Neuronal stem cell (in vitro differentiated cells): ENCODE data around the gene MFAP3. TPM values are rescaled to one million over a fixed set of nuclear protein-coding genes. Genes with fewer than 3 reads are reported as not detected.

Experiments used
- DNase-seq: peaks from one replicate; pipeline ENCODE4 v3.0.0-alpha.2; 2013; ENCODE audit warnings: low spot score
- H2AFZ ChIP-seq: one replicate; pipeline ENCODE4 v1.6.1; 2013; ENCODE audit warnings: mild to moderate bottlenecking, low read length, inconsistent platforms
- H2AK5ac ChIP-seq: 2 replicates; pipeline ENCODE4 v1.6.1; 2013; ENCODE audit warnings: low read depth, mild to moderate bottlenecking, inconsistent platforms, low read length, moderate library complexity, mixed read lengths
- H2BK120ac ChIP-seq: 2 replicates; pipeline ENCODE4 v1.6.1; 2013; ENCODE audit warnings: low read depth, mild to moderate bottlenecking, inconsistent platforms, low read length, moderate library complexity, mixed read lengths
- H2BK12ac ChIP-seq: one replicate; pipeline ENCODE4 v1.6.1; 2013; ENCODE audit warnings: low read length, inconsistent platforms
- H2BK15ac ChIP-seq: 2 replicates; pipeline ENCODE4 v1.6.1; 2013; ENCODE audit warnings: mild to moderate bottlenecking, low read length, inconsistent platforms, mixed read lengths
- H2BK5ac ChIP-seq: one replicate; pipeline ENCODE4 v1.6.1; 2013; ENCODE audit warnings: inconsistent platforms, mild to moderate bottlenecking, low read length, moderate library complexity
- H3K14ac ChIP-seq: one replicate; pipeline ENCODE4 v1.6.1; 2013; ENCODE audit warnings: low read length, inconsistent platforms
- H3K18ac ChIP-seq: 2 replicates; pipeline ENCODE4 v1.6.1; 2013; ENCODE audit warnings: low read length, inconsistent platforms
- H3K23ac ChIP-seq: 2 replicates; pipeline ENCODE4 v1.6.1; 2013; ENCODE audit warnings: low read depth, mild to moderate bottlenecking, mixed read lengths, low read length, inconsistent platforms; ENCODE audit not compliant: poor library complexity
- H3K27ac ChIP-seq: replicated peaks from 3 replicates; pipeline ENCODE4 v1.5.1; 2013; ENCODE audit warnings: low read length, inconsistent platforms
- H3K27me3 ChIP-seq, 3 experiments: 2 replicates each; pipeline ENCODE4 v1.6.1; 2013; ENCODE audit warnings: low read length in 3 of 3, mild to moderate bottlenecking in 2 of 3, inconsistent platforms in 1 of 3, low read depth in 1 of 3, mixed read lengths in 1 of 3, moderate library complexity in 1 of 3; ENCODE audit not compliant: control insufficient read depth in 3 of 3, insufficient read depth in 3 of 3
- H3K36me3 ChIP-seq, 2 donors: replicated peaks in 1 of 2; 2 replicates each; pipeline ENCODE4 v1.6.1; 2013; ENCODE audit warnings: low read length in 2 of 2; ENCODE audit not compliant: control insufficient read depth in 2 of 2, insufficient read depth in 2 of 2
- H3K4ac ChIP-seq: 2 replicates; pipeline ENCODE4 v1.6.1; 2013; ENCODE audit warnings: inconsistent platforms, mild to moderate bottlenecking, low read length, moderate library complexity
- H3K4me1 ChIP-seq, 2 donors: 1 replicate in 1 of 2; 2 replicates in 1 of 2; pipeline ENCODE4 v1.6.1; 2013; ENCODE audit warnings: low read length in 2 of 2, low read depth in 1 of 2; ENCODE audit not compliant: control insufficient read depth in 2 of 2, insufficient read depth in 1 of 2
- H3K4me2 ChIP-seq: one replicate; pipeline ENCODE4 v1.6.1; 2013; ENCODE audit warnings: mild to moderate bottlenecking, low read length, inconsistent platforms; ENCODE audit not compliant: insufficient read depth, poor library complexity, severe bottlenecking
- H3K4me3 ChIP-seq, 2 donors: 2 replicates each; pipeline ENCODE4 v1.5.1; 2013; ENCODE audit warnings: low read length in 2 of 2, mild to moderate bottlenecking in 2 of 2, inconsistent platforms in 1 of 2, moderate library complexity in 1 of 2
- H3K79me1 ChIP-seq: one replicate; pipeline ENCODE4 v1.6.1; 2013; ENCODE audit warnings: low read depth, mild to moderate bottlenecking, inconsistent platforms, low read length, moderate library complexity
- H3K9ac ChIP-seq: one replicate; pipeline ENCODE4 v1.6.1; 2013; ENCODE audit warnings: mild to moderate bottlenecking, low read depth, low read length, inconsistent platforms; ENCODE audit not compliant: poor library complexity
- H3K9me3 ChIP-seq, 2 donors: replicated peaks in 1 of 2; 2 replicates each; pipeline versions ENCODE3 to v1.6.1; 2013; ENCODE audit warnings: low read length in 2 of 2, mild to moderate bottlenecking in 2 of 2, inconsistent platforms in 1 of 2, low read depth in 1 of 2, mixed read lengths in 1 of 2, moderate library complexity in 1 of 2; ENCODE audit not compliant: control insufficient read depth in 2 of 2, insufficient read depth in 1 of 2
- H4K8ac ChIP-seq: one replicate; pipeline ENCODE4 v1.6.1; 2013; ENCODE audit warnings: low read depth, mild to moderate bottlenecking, inconsistent platforms, low read length, moderate library complexity
- H4K91ac ChIP-seq: one replicate; pipeline ENCODE4 v1.6.1; 2013; ENCODE audit warnings: low read length, low read depth, mild to moderate bottlenecking, inconsistent platforms; ENCODE audit not compliant: poor library complexity
- WGBS, 2 donors: extraction: QIAGEN DNeasy Blood & Tissue Kit; methylation state at CpG; one replicate each; pipeline ENCODE4 v1.1.7; 2013; ENCODE audit warnings: missing lambda C conversion rate in 2 of 2, mixed read lengths in 1 of 2; ENCODE audit not compliant: insufficient read length in 2 of 2, insufficient replicate concordance in 1 of 2; ENCODE audit errors: extremely low coverage in 2 of 2; 5-methylcytosine and 5-hydroxymethylcytosine counted together
- polyA plus RNA-seq, 2 experiments: library from polyadenylated mRNA; stranded (reverse); fragments of 200-250 nt; gene quantifications; one replicate each; pipeline ENCODE4 v1.2.3, GENCODE V29; 2013

Gene MFAP3
- polyA plus RNA-seq (2013, experiment 1 of 2): 19.5 TPM
- polyA plus RNA-seq (2013, experiment 2 of 2): 19.6 TPM

DNA sequence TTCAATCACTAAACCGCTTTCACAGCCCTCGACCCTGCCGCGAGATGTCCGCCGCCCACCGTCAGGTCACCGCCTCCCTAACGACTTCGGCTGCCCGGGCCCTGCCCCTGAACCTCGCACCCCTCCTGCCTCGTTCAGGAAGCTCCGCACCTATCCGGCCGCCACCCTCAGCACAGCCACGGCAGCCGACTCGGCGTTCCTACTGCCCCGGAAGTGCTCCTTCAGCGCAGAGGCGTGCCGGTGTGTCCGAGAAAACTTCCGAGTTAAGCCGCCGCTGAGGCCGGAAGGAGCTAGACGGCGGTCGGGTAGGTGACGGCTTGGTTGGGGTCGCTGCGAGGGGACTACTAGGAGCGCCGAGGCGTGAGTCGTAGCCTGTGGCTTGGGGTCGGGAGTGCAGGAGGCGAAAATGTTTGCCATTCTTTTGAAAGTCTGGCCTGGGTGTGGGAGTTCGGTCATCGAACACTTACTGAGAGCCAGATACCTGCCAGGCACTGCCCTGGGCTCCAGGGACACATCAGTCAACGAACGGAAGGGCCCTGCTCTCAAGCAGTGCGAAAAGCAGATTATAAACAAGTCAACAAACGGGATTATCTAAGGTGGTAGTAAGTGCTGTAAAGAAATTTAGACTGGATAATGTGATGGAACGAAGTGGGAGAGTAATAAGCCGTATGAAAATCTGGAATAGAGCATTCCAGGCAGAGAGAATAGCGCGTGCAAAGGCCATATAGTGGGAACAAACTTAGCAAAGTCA, at the start of gene MFAP3, which contains the start of gene FAM114A2:
Gene MFAP3, plus strand, starts transcription at position 261 of the 751 bp plus-strand sequence. CDS start 10,756 bp downstream, outside the sequence.
Gene FAM114A2, minus strand, starts transcription at position 204 of the 751 bp plus-strand sequence. CDS start 3,957 bp downstream, outside the sequence.
- Histone ChIP-seq H3K27me3 (peaks cover 0 to 3% (median 0%) of the 10 kb centered on the region in 3 experiments), H2BK5ac (no peak within 1 kb of the TSS), H2BK12ac (no peak within 1 kb of the TSS), H3K36me3 (peaks cover 0 to 18% of the 10 kb centered on the region in 2 donors), H4K8ac (no peak within 1 kb of the TSS), H3K9ac (peak within 1 kb of the TSS; percentile 82), H3K27ac (peak within 1 kb of the TSS; percentile 14), H3K14ac (no peak within 1 kb of the TSS), H2AFZ (peak within 1 kb of the TSS; percentile 94), H4K91ac (peak within 1 kb of the TSS; percentile 73), H3K9me3 (no peaks in the 10 kb centered on the region), H3K18ac (peak within 1 kb of the TSS; percentile 88), H2BK120ac (no peak within 1 kb of the TSS), H3K79me1 (peaks cover 2% of the 10 kb centered on the region), H3K4ac (no peak within 1 kb of the TSS), H2AK5ac (no peak within 1 kb of the TSS), H3K4me2 (peak within 1 kb of the TSS; percentile 75), H3K4me3 (peak within 1 kb of the TSS; percentile 85 to 88), H3K4me1 (peaks cover 0 to 4% of the 10 kb centered on the region in 2 donors), H2BK15ac (no peak within 1 kb of the TSS), H3K23ac (peak within 1 kb of the TSS; percentile 77)
- WGBS, 2 donors: no CpG with 5 or more reads among the region's 51 CpGs
- peak; percentile 72 for DNase-seq

DNA sequence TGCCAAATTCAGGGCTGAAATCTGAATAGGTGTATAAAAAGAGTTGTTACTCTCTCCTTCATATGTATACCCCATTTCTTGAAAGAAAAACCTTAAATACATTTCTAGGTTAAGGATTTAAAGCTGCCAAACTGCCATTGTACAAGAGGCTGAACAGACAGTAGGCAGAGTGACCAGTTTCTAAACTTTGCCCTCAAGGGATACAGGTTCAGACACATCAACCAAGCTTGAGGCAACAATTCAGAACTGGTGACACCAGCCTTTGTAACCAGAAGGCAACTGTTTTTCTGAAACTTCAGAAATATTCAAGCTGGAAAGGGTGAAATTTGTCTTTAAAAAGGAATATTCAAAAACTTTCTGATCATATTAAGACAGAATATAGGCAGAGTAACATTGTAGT, 47.6 kb upstream of the MFAP3 start:
- H3K27me3 ChIP-seq: no peaks in the 10 kb centered on the region
- H2BK15ac ChIP-seq: no peak overlapping the region
- H4K91ac ChIP-seq: no peak overlapping the region
- no peak overlapping the region for H3K4me2 ChIP-seq
- no peak overlapping the region for H2AFZ ChIP-seq
- H3K18ac ChIP-seq: no peak overlapping the region
- H2AK5ac ChIP-seq: no peak overlapping the region
- no peak overlapping the region for H3K14ac ChIP-seq
- no peaks in the 10 kb centered on the region for H3K79me1 ChIP-seq
- H2BK12ac ChIP-seq: no peak overlapping the region
- H3K4ac ChIP-seq: no peak overlapping the region
- no peak overlapping the region for H2BK5ac ChIP-seq
- no peaks in the 10 kb centered on the region for H3K4me1 ChIP-seq
- H3K27ac ChIP-seq: no peak overlapping the region
- H4K8ac ChIP-seq: no peak overlapping the region
- H2BK120ac ChIP-seq: no peak overlapping the region
- peaks cover 0 to 22% of the 10 kb centered on the region in 2 donors for H3K36me3 ChIP-seq
- H3K9ac ChIP-seq: no peak overlapping the region
- DNase-seq: no peak
- H3K23ac ChIP-seq: no peak overlapping the region
- H3K4me3 ChIP-seq: no peak overlapping the region
- H3K9me3 ChIP-seq: no peaks in the 10 kb centered on the region

DNA sequence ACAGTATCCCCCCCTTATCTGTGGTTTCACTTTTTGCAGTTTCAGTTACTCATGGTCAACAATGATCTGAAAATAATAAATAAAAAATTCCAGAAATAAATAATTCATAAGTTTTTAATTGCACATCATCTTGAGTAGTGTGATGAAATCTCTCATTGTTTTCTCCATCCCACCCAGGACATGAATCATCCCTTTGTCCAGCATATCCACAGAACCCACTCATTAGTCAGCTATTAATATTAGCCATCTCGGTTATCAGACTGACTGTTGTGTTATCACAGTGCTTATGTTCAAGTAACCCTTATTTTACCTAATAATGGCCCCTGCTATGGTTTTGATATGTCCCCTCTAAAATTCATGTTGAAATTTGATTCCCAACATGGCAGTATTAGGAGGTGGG, 40.8 kb upstream of the MFAP3 start:
- Histone ChIP-seq H2BK15ac (no peak overlapping the region), H3K14ac (no peak overlapping the region), H2BK120ac (no peak overlapping the region), H2BK12ac (no peak overlapping the region), H2AFZ (no peak overlapping the region), H3K4me1 (no peaks in the 10 kb centered on the region), H3K4me3 (no peak overlapping the region), H3K27ac (no peak overlapping the region), H3K9me3 (peaks cover 0 to 4% of the 10 kb centered on the region in 2 donors), H3K4ac (no peak overlapping the region), H3K79me1 (no peaks in the 10 kb centered on the region), H2AK5ac (no peak overlapping the region), H4K8ac (no peak overlapping the region), H3K36me3 (peaks cover 0 to 51% of the 10 kb centered on the region in 2 donors), H3K18ac (no peak overlapping the region), H3K27me3 (no peaks in the 10 kb centered on the region), H3K4me2 (no peak overlapping the region), H4K91ac (no peak overlapping the region), H2BK5ac (no peak overlapping the region), H3K23ac (no peak overlapping the region), H3K9ac (no peak overlapping the region)
- no peak for DNase-seq
- no CpG with 5 or more reads among the region's 1 CpG for WGBS, 2 donors

DNA sequence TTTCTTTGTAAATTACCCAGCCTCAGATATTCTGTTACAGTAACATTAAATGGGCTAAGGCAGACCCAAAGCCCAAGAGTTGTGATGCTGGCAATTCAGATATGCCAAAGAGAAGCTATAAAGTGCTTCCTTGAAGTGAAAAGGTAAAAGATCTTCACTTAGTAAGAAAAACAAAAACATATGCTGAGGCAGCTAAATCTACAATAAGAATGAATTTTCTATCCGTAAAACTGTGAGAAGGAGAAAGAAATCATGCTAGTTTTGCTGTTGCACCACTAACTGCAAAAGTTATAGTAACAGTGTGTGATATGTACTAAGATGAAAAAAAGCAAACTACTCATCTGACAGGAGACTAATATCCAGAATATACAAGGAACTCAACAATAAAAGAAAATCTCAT, 40.0 kb upstream of the MFAP3 start:
- H3K36me3 ChIP-seq: peaks cover 0 to 50% of the 10 kb centered on the region in 2 donors
- no peak overlapping the region for H2BK12ac ChIP-seq
- no peaks in the 10 kb centered on the region for H3K27me3 ChIP-seq
- WGBS, 2 donors: no CpG with 5 or more reads among the region's 1 CpG
- no peak overlapping the region for H2BK5ac ChIP-seq
- no peak overlapping the region for H3K9ac ChIP-seq
- H3K4me2 ChIP-seq: no peak overlapping the region
- no peak overlapping the region for H3K23ac ChIP-seq
- H2BK120ac ChIP-seq: no peak overlapping the region
- H3K27ac ChIP-seq: no peak overlapping the region
- no peak overlapping the region for H2BK15ac ChIP-seq
- no peak overlapping the region for H2AK5ac ChIP-seq
- no peaks in the 10 kb centered on the region for H3K79me1 ChIP-seq
- peaks cover 0 to 4% of the 10 kb centered on the region in 2 donors for H3K9me3 ChIP-seq
- H3K18ac ChIP-seq: no peak overlapping the region
- H3K14ac ChIP-seq: no peak overlapping the region
- no peak overlapping the region for H3K4me3 ChIP-seq
- H4K91ac ChIP-seq: no peak overlapping the region
- H3K4me1 ChIP-seq: no peaks in the 10 kb centered on the region
- no peak for DNase-seq
- H3K4ac ChIP-seq: no peak overlapping the region
- H4K8ac ChIP-seq: no peak overlapping the region
- H2AFZ ChIP-seq: no peak overlapping the region
